SK-N-SH (cell line): ENCODE results near the gene TSPAN16.

Source experiments
- CTCF ChIP-seq: fragments of 200-600 bp; sonication (generic); IDR thresholded peaks from 2 replicates; pipeline ENCODE4 v1.6.1; 2017; ENCODE audit warnings: antibody characterized with exemption, mild to moderate bottlenecking, moderate library complexity
- EP300 ChIP-seq, 2 experiments: IDR thresholded peaks; 2 replicates each; pipeline versions ENCODE4 v1.4.0 to v1.6.1; 2012; ENCODE audit warnings: borderline replicate concordance in 1 of 2, low read depth in 1 of 2, low read length in 1 of 2
- EZH2phosphoT487 ChIP-seq: fragments of 200-600 bp; sonication (generic); IDR thresholded peaks from 2 replicates; pipeline ENCODE4 v1.6.1; 2017; ENCODE audit warnings: low read depth, mixed run types, mild to moderate bottlenecking, antibody characterized with exemption, moderate library complexity, borderline replicate concordance
- FOXJ3 ChIP-seq: sonication (generic); formaldehyde crosslinking; IDR thresholded peaks from 2 replicates; pipeline ENCODE4 v1.5.1; 2020; ENCODE audit warnings: mild to moderate bottlenecking, missing genetic modification reagents
- GABPA ChIP-seq: IDR thresholded peaks from 2 replicates; pipeline ENCODE4 v1.4.0; 2012; ENCODE audit warnings: low read depth, mild to moderate bottlenecking
- MAX ChIP-seq: IDR thresholded peaks from 2 replicates; pipeline ENCODE4 v1.4.0; 2012; ENCODE audit warnings: low read depth
- POLR2AphosphoS5 ChIP-seq: IDR thresholded peaks from 2 replicates; pipeline ENCODE4 v1.6.1; 2012; ENCODE audit warnings: low read depth, low read length
- RAD21 ChIP-seq: IDR thresholded peaks from 2 replicates; pipeline ENCODE4 v1.6.1; 2012; ENCODE audit warnings: mild to moderate bottlenecking, low read length
- SMC3 ChIP-seq: IDR thresholded peaks from 2 replicates; pipeline ENCODE4 v1.6.1; 2012; ENCODE audit warnings: low read depth, low read length, improper control_type of control experiment
- YY1 ChIP-seq: IDR thresholded peaks from 2 replicates; pipeline ENCODE4 v1.4.0; 2012; ENCODE audit warnings: low read depth, mild to moderate bottlenecking
- TF ChIP-seq, protein P1 (sequence below): IDR thresholded peaks from 2 replicates; pipeline ENCODE4 v1.4.0; 2012; ENCODE audit warnings: low read depth, borderline replicate concordance

DNA sequence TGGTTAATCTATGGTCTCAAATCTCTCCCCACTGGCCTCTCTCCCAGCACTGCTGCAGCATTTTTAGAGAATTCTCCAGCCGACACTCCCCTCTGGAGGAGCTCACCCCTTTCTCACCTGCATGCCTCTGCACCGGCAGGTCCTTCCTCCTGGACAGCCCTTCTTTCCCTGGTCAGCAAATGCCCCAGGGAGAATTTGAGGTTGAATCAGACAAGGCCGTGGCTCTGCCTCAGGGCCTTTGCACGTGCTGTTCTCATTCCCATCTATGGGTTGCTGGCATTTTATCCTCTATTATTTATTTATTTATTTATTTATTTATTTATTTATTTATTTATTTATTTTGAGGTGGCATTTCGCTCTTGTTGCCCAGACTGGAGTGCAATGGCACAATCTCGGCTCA lies 32.2 kb upstream of the TSPAN16 start:
- TF ChIP-seq, protein P1, sequence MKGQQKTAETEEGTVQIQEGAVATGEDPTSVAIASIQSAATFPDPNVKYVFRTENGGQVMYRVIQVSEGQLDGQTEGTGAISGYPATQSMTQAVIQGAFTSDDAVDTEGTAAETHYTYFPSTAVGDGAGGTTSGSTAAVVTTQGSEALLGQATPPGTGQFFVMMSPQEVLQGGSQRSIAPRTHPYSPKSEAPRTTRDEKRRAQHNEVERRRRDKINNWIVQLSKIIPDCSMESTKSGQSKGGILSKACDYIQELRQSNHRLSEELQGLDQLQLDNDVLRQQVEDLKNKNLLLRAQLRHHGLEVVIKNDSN: no peak
- no peak for TF ChIP-seq CTCF
- no peak for TF ChIP-seq EZH2phosphoT487
- TF ChIP-seq SMC3: no peak
- TF ChIP-seq MAX: no peak
- TF ChIP-seq GABPA: no peak
- TF ChIP-seq EP300 (IDR thresholded peaks at IDR 0.05; ENCODE audit: borderline replicate concordance in 1 of 2, low read depth in 1 of 2, low read length in 1 of 2): no peak
- TF ChIP-seq YY1: no peak
- no peak for TF ChIP-seq RAD21
- TF ChIP-seq POLR2AphosphoS5: no peak
- TF ChIP-seq FOXJ3 (CRISPR knock-in tag): no peak
